ENCODE results near the gene WDR64. TPM values are rescaled to one million over a fixed set of nuclear protein-coding genes. Genes with fewer than 3 reads are reported as not detected.
"Not testable (repeated sequence)": the region's sequence is repeated elsewhere in the genome, so short reads cannot be mapped to it uniquely, and the experiment has no call there.

The WDR64 gene
- total RNA-seq, 1 experiment from 2014 or later: not detected

DNA sequence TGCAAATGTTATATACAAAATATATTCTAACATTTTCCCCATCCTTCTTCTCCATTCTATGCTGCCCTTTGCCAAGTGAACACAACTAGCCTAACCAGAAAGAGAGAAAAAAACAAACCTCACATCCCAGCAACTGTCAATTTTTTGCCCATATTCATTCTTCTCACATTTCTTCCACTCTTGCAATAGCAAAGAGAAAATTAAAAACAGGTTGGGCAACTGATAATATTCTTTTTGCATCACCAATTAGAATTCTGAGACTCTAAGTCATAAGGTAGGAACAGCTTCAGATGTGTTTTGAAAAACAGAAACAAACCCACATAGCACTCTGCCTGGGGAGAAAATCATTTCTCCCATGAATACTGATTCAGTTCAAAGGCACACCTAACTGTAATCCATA lies 170.8 kb downstream of the WDR64 start:
- CTCF ChIA-PET: interaction anchor here (0.6 to 4.0 kb wide), 6 partner anchors 11 to 113 kb away, joined by 3 to 17 read pairs (median 4); no protein-coding TSS in a partner anchor
- TF ChIP-seq, protein P1, sequence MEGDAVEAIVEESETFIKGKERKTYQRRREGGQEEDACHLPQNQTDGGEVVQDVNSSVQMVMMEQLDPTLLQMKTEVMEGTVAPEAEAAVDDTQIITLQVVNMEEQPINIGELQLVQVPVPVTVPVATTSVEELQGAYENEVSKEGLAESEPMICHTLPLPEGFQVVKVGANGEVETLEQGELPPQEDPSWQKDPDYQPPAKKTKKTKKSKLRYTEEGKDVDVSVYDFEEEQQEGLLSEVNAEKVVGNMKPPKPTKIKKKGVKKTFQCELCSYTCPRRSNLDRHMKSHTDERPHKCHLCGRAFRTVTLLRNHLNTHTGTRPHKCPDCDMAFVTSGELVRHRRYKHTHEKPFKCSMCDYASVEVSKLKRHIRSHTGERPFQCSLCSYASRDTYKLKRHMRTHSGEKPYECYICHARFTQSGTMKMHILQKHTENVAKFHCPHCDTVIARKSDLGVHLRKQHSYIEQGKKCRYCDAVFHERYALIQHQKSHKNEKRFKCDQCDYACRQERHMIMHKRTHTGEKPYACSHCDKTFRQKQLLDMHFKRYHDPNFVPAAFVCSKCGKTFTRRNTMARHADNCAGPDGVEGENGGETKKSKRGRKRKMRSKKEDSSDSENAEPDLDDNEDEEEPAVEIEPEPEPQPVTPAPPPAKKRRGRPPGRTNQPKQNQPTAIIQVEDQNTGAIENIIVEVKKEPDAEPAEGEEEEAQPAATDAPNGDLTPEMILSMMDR (IDR thresholded peaks at IDR 0.05; ENCODE audit: unreplicated experiment): no peak
- Mint-ChIP-seq H3K27ac (ENCODE audit: low read depth, unreplicated experiment) (no peak overlapping the region), H3K36me3 (ENCODE audit: insufficient read depth, unreplicated experiment) (no peaks in the 10 kb centered on the region), H3K4me3 (ENCODE audit: unreplicated experiment) (no peak overlapping the region), H3K27me3 (ENCODE audit: insufficient read depth, unreplicated experiment) (no peaks in the 10 kb centered on the region), H3K9me3 (ENCODE audit: unreplicated experiment) (no peaks in the 10 kb centered on the region), H3K4me1 (ENCODE audit: insufficient read depth, unreplicated experiment) (peaks cover 6% of the 10 kb centered on the region)
- POLR2A ChIA-PET: interaction anchor here (0.6 to 0.7 kb wide), 2 partner anchors 40 to 161 kb away, joined by 3 to 4 read pairs; no protein-coding TSS in a partner anchor
- intact Hi-C loops (cut with micrococcal nuclease): no loop called here
- BruUV-seq (replicated peaks): no TSS peak
- DNase-seq (ENCODE audit: unreplicated experiment): no peak

DNA sequence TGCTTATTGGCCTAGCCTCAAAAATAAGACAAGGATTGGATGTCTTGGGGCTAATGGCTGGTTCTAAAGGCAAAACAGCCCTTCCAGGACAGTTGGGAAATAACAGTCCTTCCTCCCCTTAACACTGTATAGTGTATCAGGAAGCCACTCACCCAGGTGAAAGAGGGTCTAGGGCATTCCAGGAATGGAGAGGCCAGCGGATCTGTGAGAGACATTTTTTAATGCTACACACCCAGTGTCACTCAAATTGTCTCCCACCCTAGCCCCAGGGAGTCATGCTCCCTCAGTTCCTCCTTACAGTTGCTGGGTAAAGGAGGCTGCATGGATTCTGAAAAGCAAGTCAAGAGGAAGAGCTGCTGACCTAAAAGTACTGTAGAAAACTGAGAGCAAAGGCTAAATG lies 171.8 kb downstream of the WDR64 start:
- TF ChIP-seq, protein P1 (IDR thresholded peaks at IDR 0.05; ENCODE audit: unreplicated experiment): no peak
- Mint-ChIP-seq H3K27ac (ENCODE audit: low read depth, unreplicated experiment) (no peak overlapping the region), H3K36me3 (ENCODE audit: insufficient read depth, unreplicated experiment) (no peaks in the 10 kb centered on the region), H3K4me1 (ENCODE audit: insufficient read depth, unreplicated experiment) (peaks cover 11% of the 10 kb centered on the region), H3K27me3 (ENCODE audit: insufficient read depth, unreplicated experiment) (no peaks in the 10 kb centered on the region), H3K9me3 (ENCODE audit: unreplicated experiment) (no peaks in the 10 kb centered on the region), H3K4me3 (ENCODE audit: unreplicated experiment) (no peak overlapping the region)
- POLR2A ChIA-PET: interaction anchor here (0.6 to 2.3 kb wide), 5 partner anchors 11 to 1194 kb away, joined by 3 to 14 read pairs (median 3); partner anchors contain the start of genes CHML and OPN3
- CTCF ChIA-PET: interaction anchor here (0.7 to 4.0 kb wide), 11 partner anchors 8 to 293 kb away, joined by 3 to 17 read pairs (median 4); no protein-coding TSS in a partner anchor
- no TSS peak for BruUV-seq (replicated peaks)
- no peak for DNase-seq (ENCODE audit: unreplicated experiment)
- intact Hi-C loops (cut with micrococcal nuclease): no loop called here

DNA sequence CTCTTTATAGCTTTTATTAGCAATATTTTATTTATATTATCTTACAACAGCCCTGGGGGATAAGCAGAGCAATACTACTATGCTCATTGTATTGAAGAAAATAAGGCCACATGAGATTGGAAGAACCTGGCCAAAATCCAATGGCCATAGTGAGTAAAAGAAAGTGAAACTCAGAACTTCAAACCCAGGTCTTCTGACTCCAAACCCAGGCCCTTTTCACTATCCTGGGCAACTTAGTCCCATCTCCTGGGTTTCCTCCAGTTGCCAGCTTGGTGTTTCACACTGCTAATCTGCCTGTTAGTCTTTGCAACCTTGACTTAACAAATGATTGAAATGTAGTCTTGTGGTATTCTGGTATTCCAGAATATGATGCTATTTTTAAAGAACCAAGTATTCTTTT lies 173.5 kb downstream of the WDR64 start:
- intact Hi-C loops (cut with micrococcal nuclease): no loop called here
- ChIA-PET CTCF (interaction anchor here (0.6 to 4.0 kb wide), 10 partner anchors 9 to 706 kb away, joined by 3 to 17 read pairs (median 5); no protein-coding TSS in a partner anchor), POLR2A (interaction anchor here (0.8 to 2.3 kb wide), 4 partner anchors 14 to 185 kb away, joined by 3 to 14 read pairs (median 4); partner anchors contain the start of genes CHML and OPN3)
- DNase-seq (ENCODE audit: unreplicated experiment): no peak
- no TSS peak for BruUV-seq (replicated peaks)
- no peaks in the 10 kb centered on the region for H3K36me3 Mint-ChIP-seq (ENCODE audit: insufficient read depth, unreplicated experiment)
- H3K9me3 Mint-ChIP-seq (ENCODE audit: unreplicated experiment): no peaks in the 10 kb centered on the region
- no peak overlapping the region for H3K4me3 Mint-ChIP-seq (ENCODE audit: unreplicated experiment)
- TF ChIP-seq, protein P1 (IDR thresholded peaks at IDR 0.05; ENCODE audit: unreplicated experiment): no peak
- no peak overlapping the region for H3K27ac Mint-ChIP-seq (ENCODE audit: low read depth, unreplicated experiment)
- H3K4me1 Mint-ChIP-seq (ENCODE audit: insufficient read depth, unreplicated experiment): peaks cover 7% of the 10 kb centered on the region
- no peaks in the 10 kb centered on the region for H3K27me3 Mint-ChIP-seq (ENCODE audit: insufficient read depth, unreplicated experiment)

DNA sequence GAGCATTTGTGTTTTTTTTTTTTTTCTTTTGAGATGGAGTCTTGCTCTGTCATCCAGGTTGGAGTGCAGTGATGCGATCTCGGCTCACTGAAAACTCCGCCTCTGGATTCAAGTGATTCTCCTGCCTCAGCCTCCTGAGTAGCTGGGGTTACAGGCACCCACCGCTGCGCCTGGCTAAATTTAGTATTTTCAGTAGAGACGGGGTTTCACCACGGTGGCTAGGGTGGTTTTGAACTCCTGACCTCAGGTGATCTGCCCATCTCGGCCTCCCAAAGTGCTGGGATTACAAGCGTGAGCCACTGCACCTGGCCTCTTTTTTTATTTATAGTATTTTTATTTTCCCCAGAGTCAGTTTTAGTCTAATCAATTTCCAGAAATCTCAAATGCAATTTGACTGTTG lies 174.5 kb downstream of the WDR64 start:
- H3K9me3 Mint-ChIP-seq (ENCODE audit: unreplicated experiment); H3K27me3 Mint-ChIP-seq (ENCODE audit: insufficient read depth, unreplicated experiment); DNase-seq (ENCODE audit: unreplicated experiment); H3K36me3 Mint-ChIP-seq (ENCODE audit: insufficient read depth, unreplicated experiment); intact Hi-C loops (cut with micrococcal nuclease); POLR2A ChIA-PET; H3K4me3 Mint-ChIP-seq (ENCODE audit: unreplicated experiment); BruUV-seq (replicated peaks); H3K4me1 Mint-ChIP-seq (ENCODE audit: insufficient read depth, unreplicated experiment); H3K27ac Mint-ChIP-seq (ENCODE audit: low read depth, unreplicated experiment): not testable (repeated sequence)
- CTCF ChIA-PET: interaction anchor here (0.6 to 2.7 kb wide), 3 partner anchors 10 to 215 kb away, joined by 3 to 12 read pairs (median 4); no protein-coding TSS in a partner anchor
